ENCODE results near the gene VOPP1. TPM values are rescaled to one million over a fixed set of nuclear protein-coding genes. Genes with fewer than 3 reads are reported as not detected.

Gene VOPP1
- total RNA-seq, 2 donors from 2014 or later, result 114 to 120 TPM

- DNase-seq, result no peak
- no peaks in the 10 kb centered on the region for H3K9me3 ChIP-seq (ENCODE audit: control insufficient read depth, low read length, poor library complexity, severe bottlenecking)
- H3K36me3 Mint-ChIP-seq (ENCODE audit: low read depth), result peaks cover 4% of the 10 kb centered on the region
- H3K4me3 Mint-ChIP-seq, result peak overlapping the region; percentile 49
- H3K27me3 Mint-ChIP-seq, result no peaks in the 10 kb centered on the region
- no peak for ATAC-seq
- H3K4me1 Mint-ChIP-seq, result peaks cover 50% of the 10 kb centered on the region
- peak overlapping the region; percentile 86 for H3K27ac Mint-ChIP-seq
These were observed 68.0 kb downstream of the VOPP1 start for GRCh38 chr7:55504093-55504859.

GRCh38 chr7:55502858-55503440 is 69.4 kb downstream of the VOPP1 start:
- no peaks in the 10 kb centered on the region for H3K9me3 ChIP-seq (ENCODE audit: control insufficient read depth, low read length, poor library complexity, severe bottlenecking)
- Mint-ChIP-seq H3K27me3 (no peaks in the 10 kb centered on the region), H3K27ac (no peak overlapping the region), H3K36me3 (ENCODE audit: low read depth) (peaks cover 4% of the 10 kb centered on the region), H3K4me3 (no peak overlapping the region), H3K4me1 (peaks cover 53% of the 10 kb centered on the region)
- DNase-seq, result no peak
- no peak for ATAC-seq

- no peaks in the 10 kb centered on the region for H3K27me3 Mint-ChIP-seq
- peaks cover 55% of the 10 kb centered on the region for H3K4me1 Mint-ChIP-seq
- H3K27ac Mint-ChIP-seq, result no peak overlapping the region
- peaks cover 4% of the 10 kb centered on the region for H3K36me3 Mint-ChIP-seq (ENCODE audit: low read depth)
- DNase-seq, result no peak
- H3K9me3 ChIP-seq (ENCODE audit: control insufficient read depth, low read length, poor library complexity, severe bottlenecking), result no peaks in the 10 kb centered on the region
- no peak overlapping the region for H3K4me3 Mint-ChIP-seq
- no peak for ATAC-seq
These were observed 70.0 kb downstream of the VOPP1 start for GRCh38 chr7:55502124-55502857.

GRCh38 chr7:55501611-55502010 is 70.7 kb downstream of the VOPP1 start:
- H3K9me3 ChIP-seq (ENCODE audit: control insufficient read depth, low read length, poor library complexity, severe bottlenecking), result no peaks in the 10 kb centered on the region
- Mint-ChIP-seq H3K4me3 (no peak overlapping the region), H3K36me3 (ENCODE audit: low read depth) (peaks cover 4% of the 10 kb centered on the region), H3K27ac (no peak overlapping the region), H3K4me1 (peaks cover 55% of the 10 kb centered on the region), H3K27me3 (no peaks in the 10 kb centered on the region)
- DNase-seq, result no peak
- no peak for ATAC-seq

- ATAC-seq (no peak), DNase-seq (no peak)
- H3K27me3 Mint-ChIP-seq, result no peaks in the 10 kb centered on the region
- H3K9me3 ChIP-seq (ENCODE audit: control insufficient read depth, low read length, poor library complexity, severe bottlenecking), result no peaks in the 10 kb centered on the region
- peaks cover 59% of the 10 kb centered on the region for H3K4me1 Mint-ChIP-seq
- H3K36me3 Mint-ChIP-seq (ENCODE audit: low read depth), result peaks cover 7% of the 10 kb centered on the region
- H3K4me3 Mint-ChIP-seq, result no peak overlapping the region
- H3K27ac Mint-ChIP-seq, result peak overlapping the region; percentile 75
These were observed 72.1 kb downstream of the VOPP1 start for GRCh38 chr7:55500117-55500756.

GRCh38 chr7:55499591-55499990 is 72.7 kb downstream of the VOPP1 start:
- no peaks in the 10 kb centered on the region for H3K9me3 ChIP-seq (ENCODE audit: control insufficient read depth, low read length, poor library complexity, severe bottlenecking)
- peaks cover 55% of the 10 kb centered on the region for H3K4me1 Mint-ChIP-seq
- H3K4me3 Mint-ChIP-seq, result no peak overlapping the region
- DNase-seq (no peak), ATAC-seq (no peak)
- H3K27ac Mint-ChIP-seq, result peak overlapping the region; percentile 78
- no peaks in the 10 kb centered on the region for H3K27me3 Mint-ChIP-seq
- H3K36me3 Mint-ChIP-seq (ENCODE audit: low read depth), result peaks cover 8% of the 10 kb centered on the region

- H3K4me3 Mint-ChIP-seq, result no peak overlapping the region
- no peak for ATAC-seq
These were observed 73.5 kb downstream of the VOPP1 start for GRCh38 chr7:55498770-55499169.

GRCh38 chr7:55498142-55498541 is 74.2 kb downstream of the VOPP1 start:
- Mint-ChIP-seq H3K4me1 (peaks cover 53% of the 10 kb centered on the region), H3K27ac (peak overlapping the region; percentile 24), H3K4me3 (peak overlapping the region; percentile 12), H3K36me3 (ENCODE audit: low read depth) (peaks cover 9% of the 10 kb centered on the region), H3K27me3 (no peaks in the 10 kb centered on the region)
- DNase-seq (no peak), ATAC-seq (peak; percentile 86)
- no peaks in the 10 kb centered on the region for H3K9me3 ChIP-seq (ENCODE audit: control insufficient read depth, low read length, poor library complexity, severe bottlenecking)

More at GRCh38 chr7:55498770-55499169, 73.5 kb downstream of the VOPP1 start:
- Mint-ChIP-seq H3K27ac (peak overlapping the region; percentile 78), H3K27me3 (no peaks in the 10 kb centered on the region), H3K36me3 (ENCODE audit: low read depth) (peaks cover 9% of the 10 kb centered on the region), H3K4me1 (peaks cover 51% of the 10 kb centered on the region)
- no peaks in the 10 kb centered on the region for H3K9me3 ChIP-seq (ENCODE audit: control insufficient read depth, low read length, poor library complexity, severe bottlenecking)
- no peak for DNase-seq

- no peak for DNase-seq
- Mint-ChIP-seq H3K27me3 (no peaks in the 10 kb centered on the region), H3K4me1 (peaks cover 52% of the 10 kb centered on the region), H3K36me3 (ENCODE audit: low read depth) (peaks cover 10% of the 10 kb centered on the region), H3K27ac (no peak overlapping the region), H3K4me3 (no peak overlapping the region)
- ATAC-seq, result no peak
- H3K9me3 ChIP-seq (ENCODE audit: control insufficient read depth, low read length, poor library complexity, severe bottlenecking), result no peaks in the 10 kb centered on the region
These were observed 74.8 kb downstream of the VOPP1 start for GRCh38 chr7:55497521-55497920.

- DNase-seq (no peak), ATAC-seq (no peak)
- Mint-ChIP-seq H3K36me3 (ENCODE audit: low read depth) (peaks cover 10% of the 10 kb centered on the region), H3K4me3 (no peak overlapping the region), H3K4me1 (peaks cover 46% of the 10 kb centered on the region), H3K27me3 (no peaks in the 10 kb centered on the region), H3K27ac (no peak overlapping the region)
- H3K9me3 ChIP-seq (ENCODE audit: control insufficient read depth, low read length, poor library complexity, severe bottlenecking), result no peaks in the 10 kb centered on the region
These were observed 75.4 kb downstream of the VOPP1 start for GRCh38 chr7:55496906-55497305.

- H3K27ac Mint-ChIP-seq, result peak overlapping the region; percentile 88
- ATAC-seq, result no peak
- H3K36me3 Mint-ChIP-seq (ENCODE audit: low read depth), result peaks cover 10% of the 10 kb centered on the region
- no peaks in the 10 kb centered on the region for H3K27me3 Mint-ChIP-seq
- peaks cover 41% of the 10 kb centered on the region for H3K4me1 Mint-ChIP-seq
- no peaks in the 10 kb centered on the region for H3K9me3 ChIP-seq (ENCODE audit: control insufficient read depth, low read length, poor library complexity, severe bottlenecking)
- no peak overlapping the region for H3K4me3 Mint-ChIP-seq
- no peak for DNase-seq
These were observed 77.4 kb downstream of the VOPP1 start for GRCh38 chr7:55494951-55495350.

GRCh38 chr7:55493408-55493807 is 78.9 kb downstream of the VOPP1 start:
- no peaks in the 10 kb centered on the region for H3K9me3 ChIP-seq (ENCODE audit: control insufficient read depth, low read length, poor library complexity, severe bottlenecking)
- Mint-ChIP-seq H3K4me1 (peaks cover 45% of the 10 kb centered on the region), H3K27ac (peak overlapping the region; percentile 54), H3K36me3 (ENCODE audit: low read depth) (peaks cover 16% of the 10 kb centered on the region), H3K4me3 (peak overlapping the region; percentile 68), H3K27me3 (no peaks in the 10 kb centered on the region)
- ATAC-seq (no peak), DNase-seq (no peak)

- Mint-ChIP-seq H3K27me3 (no peaks in the 10 kb centered on the region), H3K36me3 (ENCODE audit: low read depth) (peaks cover 16% of the 10 kb centered on the region), H3K27ac (peak overlapping the region; percentile 45), H3K4me3 (no peak overlapping the region), H3K4me1 (peaks cover 52% of the 10 kb centered on the region)
- no peak for ATAC-seq
- no peak for DNase-seq
- H3K9me3 ChIP-seq (ENCODE audit: control insufficient read depth, low read length, poor library complexity, severe bottlenecking), result no peaks in the 10 kb centered on the region
These were observed 81.0 kb downstream of the VOPP1 start for GRCh38 chr7:55491346-55491745.
